Common myeloid progenitor, CD34-positive (primary cell): Measurements from ENCODE around the gene BICRA.

Experiments used
- CTCF ChIA-PET: fragments of 350-600 bp; sonication (Branson Sonifier 250); formaldehyde crosslinking; loops from one replicate; lab custom pipeline; 2021; ENCODE audit warnings: antibody characterized with exemption; lab: Charles Lee
- POLR2A ChIA-PET: fragments of 350-600 bp; sonication (Branson Sonifier 250); formaldehyde crosslinking; loops from one replicate; lab custom pipeline; 2021; ENCODE audit warnings: antibody characterized with exemption; lab: Charles Lee
- DNase-seq, 3 donors: peaks; one replicate each; pipeline versions ENCODE4 v3.0.0 to v3.0.0-alpha.2; 2013
- H3K27ac ChIP-seq, 2 experiments: 1 replicate in 1 of 2; 2 replicates in 1 of 2; pipeline ENCODE4 v1.7.0; 2013; ENCODE audit warnings: inconsistent platforms in 2 of 2, low read length in 2 of 2, mild to moderate bottlenecking in 2 of 2, low read depth in 1 of 2, moderate library complexity in 1 of 2; ENCODE audit not compliant: severe bottlenecking in 2 of 2, insufficient read depth in 1 of 2, poor library complexity in 1 of 2
- H3K27me3 ChIP-seq, 5 experiments: replicated peaks in 2 of 5; 1 replicate in 3 of 5; 2 replicates in 2 of 5; pipeline versions ENCODE4 v1.6.1 to v1.7.0; 2013; ENCODE audit warnings: low read length in 4 of 5, mild to moderate bottlenecking in 2 of 5, moderate library complexity in 2 of 5, inconsistent platforms in 1 of 5; ENCODE audit not compliant: insufficient read depth in 5 of 5, control insufficient read depth in 4 of 5
- H3K36me3 ChIP-seq, 4 experiments: 1 replicate in 2 of 4; 2 replicates in 2 of 4; pipeline versions ENCODE4 v1.6.1 to v1.7.0; 2013; ENCODE audit warnings: low read length in 3 of 4, control low read depth in 1 of 4, mild to moderate bottlenecking in 1 of 4; ENCODE audit not compliant: control insufficient read depth in 4 of 4, insufficient read depth in 4 of 4
- H3K4me1 ChIP-seq, 4 experiments: 1 replicate in 3 of 4; 2 replicates in 1 of 4; pipeline versions ENCODE4 v1.6.1 to v1.7.1; 2013; ENCODE audit warnings: low read length in 3 of 4, mild to moderate bottlenecking in 3 of 4, control low read depth in 1 of 4, inconsistent platforms in 1 of 4, moderate library complexity in 1 of 4; ENCODE audit not compliant: control insufficient read depth in 4 of 4, insufficient read depth in 4 of 4; ENCODE audit errors: control extremely low read depth in 1 of 4
- H3K4me3 ChIP-seq, 7 experiments: 1 replicate in 4 of 7; 2 replicates in 3 of 7; pipeline versions ENCODE4 v1.5.1 to v1.7.0; 2013; ENCODE audit warnings: mild to moderate bottlenecking in 7 of 7, low read length in 6 of 7, moderate library complexity in 6 of 7, inconsistent platforms in 2 of 7, low read depth in 2 of 7, control low read depth in 1 of 7; ENCODE audit not compliant: insufficient read depth in 4 of 7, control insufficient read depth in 1 of 7; ENCODE audit errors: extremely low read depth in 1 of 7
- H3K9me3 ChIP-seq, 5 experiments: 1 replicate in 4 of 5; 2 replicates in 1 of 5; pipeline versions ENCODE4 v1.6.1 to v1.7.1; 2013; ENCODE audit warnings: low read length in 4 of 5, mild to moderate bottlenecking in 2 of 5, inconsistent platforms in 1 of 5, low read depth in 1 of 5, moderate library complexity in 1 of 5; ENCODE audit not compliant: control insufficient read depth in 4 of 5, insufficient read depth in 2 of 5; ENCODE audit errors: control extremely low read depth in 1 of 5
- WGBS: methylation state at CpG from one replicate; pipeline ENCODE4 v1.1.5; 2013; ENCODE audit not compliant: insufficient coverage; 5-methylcytosine and 5-hydroxymethylcytosine counted together

BICRA gene

DNA sequence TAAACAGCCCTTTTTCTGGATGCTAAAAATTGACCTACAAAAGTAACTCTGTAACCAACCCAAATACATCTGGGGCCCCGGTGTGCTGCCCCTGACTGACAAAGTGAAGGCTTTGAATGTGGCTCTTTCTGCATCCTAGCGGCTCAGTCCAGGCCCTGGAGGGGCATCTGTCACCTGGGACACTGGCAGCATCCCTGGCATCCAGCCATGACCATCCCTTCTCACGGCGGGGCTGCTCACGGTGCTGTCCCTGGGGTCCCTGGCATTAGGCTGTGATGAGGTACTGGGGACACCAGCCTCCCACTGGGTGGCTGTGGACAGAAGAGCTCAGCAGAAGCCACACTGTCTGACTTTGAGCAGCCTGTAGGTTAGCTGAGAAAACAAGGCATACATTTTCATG lies 34.3 kb downstream of the BICRA start:
- DNase-seq, result no peak
- H3K9me3 ChIP-seq, result no peaks in the 10 kb centered on the region
- POLR2A ChIA-PET, result no interaction called here
- peaks cover 0 to 7% (median 0%) of the 10 kb centered on the region in 4 experiments for H3K4me1 ChIP-seq
- H3K27ac ChIP-seq, result no peak overlapping the region
- H3K27me3 ChIP-seq, result no peaks in the 10 kb centered on the region
- no peak overlapping the region for H3K4me3 ChIP-seq
- H3K36me3 ChIP-seq, result peaks cover 0 to 5% (median 3%) of the 10 kb centered on the region in 4 experiments
- 95% methylated on average over 5 of the region's 5 CpGs for whole genome bisulfite sequencing
- CTCF ChIA-PET, result no interaction called here

DNA sequence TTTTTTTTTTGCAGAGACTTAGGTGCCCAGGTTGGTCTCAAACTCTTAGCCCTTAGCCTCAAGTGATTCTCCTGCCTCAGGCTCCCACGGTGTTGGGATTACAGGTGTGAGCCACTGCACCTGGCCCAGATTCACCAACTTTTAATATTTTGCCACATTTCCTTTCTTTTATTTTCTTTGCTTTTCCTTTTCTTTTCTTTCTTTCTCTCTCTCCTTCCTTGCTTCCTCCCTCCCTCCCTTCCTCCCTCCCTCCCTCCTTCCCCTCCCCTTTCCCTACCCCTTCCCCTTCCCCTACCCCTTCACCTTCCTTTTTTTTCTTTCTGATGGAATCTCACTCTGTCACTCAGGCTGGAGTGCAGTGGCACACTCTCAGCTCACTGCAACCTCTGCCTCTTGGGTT lies 35.3 kb downstream of the BICRA start:
- ChIA-PET POLR2A (no interaction called here), CTCF (no interaction called here)
- no peak overlapping the region for H3K27ac ChIP-seq
- H3K4me1 ChIP-seq, result peaks cover 0 to 7% (median 0%) of the 10 kb centered on the region in 4 experiments
- H3K27me3 ChIP-seq, result no peaks in the 10 kb centered on the region
- H3K4me3 ChIP-seq, result no peak overlapping the region
- DNase-seq, result no peak
- 89% methylated on average over 1 of the region's 1 CpG for WGBS
- peaks cover 0 to under 1% (median 0%) of the 10 kb centered on the region in 5 experiments for H3K9me3 ChIP-seq
- H3K36me3 ChIP-seq, result peaks cover 0 to 5% (median 3%) of the 10 kb centered on the region in 4 experiments

DNA sequence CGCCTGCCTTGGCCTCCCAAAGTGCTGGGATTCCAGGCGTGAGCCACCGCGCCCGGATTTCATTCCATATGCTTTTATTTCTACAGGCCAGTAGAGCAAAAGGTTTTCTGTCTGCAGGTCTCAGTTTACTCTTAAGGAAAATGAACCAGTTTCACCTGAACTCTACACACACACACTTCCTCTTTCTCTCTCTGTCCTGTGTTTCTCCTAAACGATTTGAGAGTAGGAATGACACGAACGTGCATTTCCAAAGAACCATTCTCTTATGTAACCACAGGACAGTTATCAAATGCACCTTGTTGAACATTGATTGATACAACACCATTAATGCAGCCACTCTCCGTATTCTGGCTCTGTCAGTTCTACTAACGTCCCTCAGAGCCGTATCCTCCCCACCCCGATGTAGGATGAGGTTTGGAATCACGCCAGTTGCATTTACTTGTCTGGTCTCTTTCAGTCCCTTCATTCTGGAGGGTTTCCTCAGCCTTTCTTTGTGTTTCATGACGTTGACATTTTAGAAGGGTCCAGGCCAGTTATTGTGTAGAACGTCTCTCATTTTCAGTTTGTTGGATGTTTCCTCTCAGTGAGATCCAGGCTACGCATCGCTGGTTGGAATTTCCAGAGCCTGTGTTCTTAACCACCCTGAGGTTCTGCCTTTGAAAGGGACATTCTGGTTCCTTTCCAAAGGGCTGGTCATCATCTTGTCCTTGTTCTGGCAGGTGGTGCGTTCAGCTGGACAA lies 36.0 kb downstream of the BICRA start:
- DNase-seq, result peak; percentile 4 to 44 (median 14)
- Histone ChIP-seq H3K9me3 (peaks cover 0 to 7% (median 5%) of the 10 kb centered on the region in 5 experiments), H3K4me1 (peaks cover 0 to 7% (median 0%) of the 10 kb centered on the region in 4 experiments), H3K36me3 (peaks cover 0 to 8% (median 5%) of the 10 kb centered on the region in 4 experiments), H3K27ac (no peak overlapping the region), H3K27me3 (no peaks in the 10 kb centered on the region), H3K4me3 (no peak overlapping the region)
- POLR2A ChIA-PET, result no interaction called here
- WGBS, result 61% methylated on average over 18 of the region's 18 CpGs
- CTCF ChIA-PET, result no interaction called here

DNA sequence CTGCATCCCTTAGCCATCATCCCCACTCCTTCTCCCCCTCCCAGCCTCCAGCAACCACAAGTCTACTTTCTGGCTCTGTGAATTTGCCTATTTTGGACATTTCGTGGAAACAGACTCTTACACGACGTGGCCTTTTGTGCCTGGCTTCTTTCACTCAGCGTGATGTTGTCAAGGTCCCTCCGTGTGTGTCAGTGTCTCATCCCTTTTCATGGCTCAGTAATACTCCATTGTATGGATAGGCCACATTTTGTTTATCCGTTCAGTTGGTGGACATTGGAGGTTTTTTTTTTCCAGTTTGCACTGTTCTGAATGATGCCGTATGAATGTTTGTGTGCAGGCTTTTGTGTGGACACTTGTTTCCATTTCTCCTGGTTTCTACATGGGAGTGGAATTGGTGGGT lies 38.0 kb downstream of the BICRA start:
- POLR2A ChIA-PET, result no interaction called here
- Histone ChIP-seq H3K27ac (no peak overlapping the region), H3K4me1 (peaks cover 0 to 7% (median 0%) of the 10 kb centered on the region in 4 experiments), H3K27me3 (no peaks in the 10 kb centered on the region), H3K9me3 (peaks cover 0 to 7% (median 5%) of the 10 kb centered on the region in 5 experiments), H3K36me3 (peaks cover 3 to 10% (median 7%) of the 10 kb centered on the region in 4 experiments), H3K4me3 (no peak overlapping the region)
- DNase-seq, result no peak
- CTCF ChIA-PET, result no interaction called here
- 100% methylated on average over 5 of the region's 7 CpGs for WGBS

DNA sequence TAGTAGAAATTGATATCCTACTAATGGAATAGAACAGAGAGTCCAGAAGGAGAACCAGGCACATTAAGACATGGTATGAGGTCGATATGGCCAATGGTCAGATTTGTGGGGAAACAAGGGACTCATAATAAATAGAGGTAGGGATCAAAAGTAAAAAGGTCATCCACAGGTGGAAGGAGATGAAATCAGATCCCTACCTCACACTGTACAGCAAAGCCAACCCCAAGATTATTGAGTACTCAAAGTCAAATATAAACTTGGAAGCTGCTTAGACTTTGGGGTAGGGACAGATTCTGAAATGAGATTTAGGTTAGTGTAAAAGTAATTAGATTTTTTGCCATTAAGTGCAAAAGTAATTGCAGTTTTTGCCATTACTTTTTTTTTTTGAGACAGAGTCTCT lies 40.7 kb downstream of the BICRA start:
- ChIA-PET CTCF (no interaction called here), POLR2A (no interaction called here)
- 86% methylated on average over 1 of the region's 1 CpG for WGBS
- Histone ChIP-seq H3K27me3 (no peaks in the 10 kb centered on the region), H3K4me1 (peaks cover 0 to 5% (median 0%) of the 10 kb centered on the region in 4 experiments), H3K27ac (no peak overlapping the region), H3K36me3 (peaks cover 6 to 17% (median 7%) of the 10 kb centered on the region in 4 experiments), H3K4me3 (no peak overlapping the region), H3K9me3 (peaks cover 0 to 7% (median 5%) of the 10 kb centered on the region in 5 experiments)
- no peak for DNase-seq

DNA sequence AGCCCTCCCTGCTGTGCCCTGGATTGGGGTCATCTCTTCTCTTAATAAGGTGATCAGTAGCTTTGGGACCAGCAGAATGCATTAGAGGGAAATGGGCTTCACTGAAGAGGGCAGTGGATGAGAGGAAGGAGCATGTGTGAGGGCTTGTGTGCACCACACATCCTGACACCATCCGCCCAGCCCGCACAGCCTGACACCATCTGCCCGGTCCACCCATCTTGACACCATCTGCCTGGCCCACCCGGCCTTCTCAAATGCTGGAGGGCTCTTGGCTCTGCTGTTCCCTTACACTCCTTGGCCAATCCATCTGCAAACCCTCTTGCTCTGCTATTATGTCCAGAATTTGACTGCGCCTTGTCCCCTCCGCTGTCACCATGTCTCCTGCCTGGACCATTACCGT lies 41.8 kb downstream of the BICRA start:
- Histone ChIP-seq H3K27me3 (no peaks in the 10 kb centered on the region), H3K27ac (no peak overlapping the region), H3K4me3 (no peak overlapping the region), H3K4me1 (no peaks in the 10 kb centered on the region), H3K9me3 (peaks cover 0 to 7% (median 5%) of the 10 kb centered on the region in 5 experiments), H3K36me3 (peaks cover 5 to 17% (median 7%) of the 10 kb centered on the region in 4 experiments)
- ChIA-PET POLR2A (no interaction called here), CTCF (no interaction called here)
- DNase-seq, result no peak
- 94% methylated on average over 7 of the region's 7 CpGs for WGBS

DNA sequence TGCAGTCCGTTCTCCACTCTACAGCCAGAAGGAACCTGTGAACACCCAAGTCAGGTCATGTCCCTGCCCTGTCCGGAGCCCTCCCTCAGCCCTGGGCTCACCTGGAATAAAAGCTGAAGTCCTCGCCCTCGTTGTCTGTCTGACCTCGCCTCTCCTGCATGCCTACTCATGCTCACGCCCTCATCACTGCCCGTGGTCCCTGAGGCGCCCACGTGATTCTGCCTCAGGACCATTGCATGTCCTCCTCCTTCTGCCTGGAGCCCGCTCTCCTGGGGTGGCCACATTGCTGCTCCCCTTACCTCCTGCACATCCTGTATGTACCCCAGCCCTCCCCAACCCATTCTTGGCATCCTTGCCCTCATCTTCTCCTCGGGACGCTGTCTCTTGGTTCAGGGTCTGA lies 42.2 kb downstream of the BICRA start:
- CTCF ChIA-PET, result no interaction called here
- H3K4me1 ChIP-seq, result no peaks in the 10 kb centered on the region
- DNase-seq, result no peak
- no peak overlapping the region for H3K27ac ChIP-seq
- H3K27me3 ChIP-seq, result no peaks in the 10 kb centered on the region
- no peak overlapping the region for H3K4me3 ChIP-seq
- H3K9me3 ChIP-seq, result peaks cover 0 to 7% (median 5%) of the 10 kb centered on the region in 5 experiments
- POLR2A ChIA-PET, result no interaction called here
- 95% methylated on average over 10 of the region's 12 CpGs for WGBS
- H3K36me3 ChIP-seq, result peaks cover 5 to 17% (median 7%) of the 10 kb centered on the region in 4 experiments
